ENCODE results near the gene ABCA7. TPM values are rescaled to one million over a fixed set of nuclear protein-coding genes. Genes with fewer than 3 reads are reported as not detected.

Gene ABCA7
- total and polyA plus RNA-seq, 2 of the 13 experiments (the other 11 are each of a cell fraction or from before 2014, with no cell fraction given), result 4.4 to 32.4 TPM

DNA sequence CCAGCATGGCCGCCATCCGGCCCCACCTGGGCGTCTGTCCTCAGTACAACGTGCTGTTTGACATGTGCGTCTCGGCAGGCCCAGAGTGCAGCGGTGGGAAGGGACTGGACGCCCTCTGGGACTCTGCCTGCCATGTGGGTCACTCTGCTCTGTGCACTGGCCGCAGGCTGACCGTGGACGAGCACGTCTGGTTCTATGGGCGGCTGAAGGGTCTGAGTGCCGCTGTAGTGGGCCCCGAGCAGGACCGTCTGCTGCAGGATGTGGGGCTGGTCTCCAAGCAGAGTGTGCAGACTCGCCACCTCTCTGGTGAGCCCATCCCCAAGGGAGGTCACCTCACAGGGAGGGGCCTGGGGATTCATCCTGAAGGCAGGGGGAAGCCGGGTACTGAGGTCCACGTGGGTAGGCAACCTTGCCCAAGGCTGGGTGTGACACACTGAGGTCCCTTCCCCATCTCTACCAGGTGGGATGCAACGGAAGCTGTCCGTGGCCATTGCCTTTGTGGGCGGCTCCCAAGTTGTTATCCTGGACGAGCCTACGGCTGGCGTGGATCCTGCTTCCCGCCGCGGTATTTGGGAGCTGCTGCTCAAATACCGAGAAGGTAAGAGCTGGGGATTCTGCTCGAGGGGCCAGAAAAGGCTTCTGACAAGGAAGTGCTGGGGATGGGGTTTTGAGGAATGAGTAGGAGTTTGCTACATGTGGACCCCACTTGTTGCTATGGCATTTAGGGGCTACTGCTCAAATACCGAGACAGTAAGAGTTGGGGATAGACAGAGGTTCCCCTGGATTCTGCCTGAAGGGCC lies 11.3 kb downstream of the ABCA7 start (continued):
- TF ChIP-seq, protein P1, sequence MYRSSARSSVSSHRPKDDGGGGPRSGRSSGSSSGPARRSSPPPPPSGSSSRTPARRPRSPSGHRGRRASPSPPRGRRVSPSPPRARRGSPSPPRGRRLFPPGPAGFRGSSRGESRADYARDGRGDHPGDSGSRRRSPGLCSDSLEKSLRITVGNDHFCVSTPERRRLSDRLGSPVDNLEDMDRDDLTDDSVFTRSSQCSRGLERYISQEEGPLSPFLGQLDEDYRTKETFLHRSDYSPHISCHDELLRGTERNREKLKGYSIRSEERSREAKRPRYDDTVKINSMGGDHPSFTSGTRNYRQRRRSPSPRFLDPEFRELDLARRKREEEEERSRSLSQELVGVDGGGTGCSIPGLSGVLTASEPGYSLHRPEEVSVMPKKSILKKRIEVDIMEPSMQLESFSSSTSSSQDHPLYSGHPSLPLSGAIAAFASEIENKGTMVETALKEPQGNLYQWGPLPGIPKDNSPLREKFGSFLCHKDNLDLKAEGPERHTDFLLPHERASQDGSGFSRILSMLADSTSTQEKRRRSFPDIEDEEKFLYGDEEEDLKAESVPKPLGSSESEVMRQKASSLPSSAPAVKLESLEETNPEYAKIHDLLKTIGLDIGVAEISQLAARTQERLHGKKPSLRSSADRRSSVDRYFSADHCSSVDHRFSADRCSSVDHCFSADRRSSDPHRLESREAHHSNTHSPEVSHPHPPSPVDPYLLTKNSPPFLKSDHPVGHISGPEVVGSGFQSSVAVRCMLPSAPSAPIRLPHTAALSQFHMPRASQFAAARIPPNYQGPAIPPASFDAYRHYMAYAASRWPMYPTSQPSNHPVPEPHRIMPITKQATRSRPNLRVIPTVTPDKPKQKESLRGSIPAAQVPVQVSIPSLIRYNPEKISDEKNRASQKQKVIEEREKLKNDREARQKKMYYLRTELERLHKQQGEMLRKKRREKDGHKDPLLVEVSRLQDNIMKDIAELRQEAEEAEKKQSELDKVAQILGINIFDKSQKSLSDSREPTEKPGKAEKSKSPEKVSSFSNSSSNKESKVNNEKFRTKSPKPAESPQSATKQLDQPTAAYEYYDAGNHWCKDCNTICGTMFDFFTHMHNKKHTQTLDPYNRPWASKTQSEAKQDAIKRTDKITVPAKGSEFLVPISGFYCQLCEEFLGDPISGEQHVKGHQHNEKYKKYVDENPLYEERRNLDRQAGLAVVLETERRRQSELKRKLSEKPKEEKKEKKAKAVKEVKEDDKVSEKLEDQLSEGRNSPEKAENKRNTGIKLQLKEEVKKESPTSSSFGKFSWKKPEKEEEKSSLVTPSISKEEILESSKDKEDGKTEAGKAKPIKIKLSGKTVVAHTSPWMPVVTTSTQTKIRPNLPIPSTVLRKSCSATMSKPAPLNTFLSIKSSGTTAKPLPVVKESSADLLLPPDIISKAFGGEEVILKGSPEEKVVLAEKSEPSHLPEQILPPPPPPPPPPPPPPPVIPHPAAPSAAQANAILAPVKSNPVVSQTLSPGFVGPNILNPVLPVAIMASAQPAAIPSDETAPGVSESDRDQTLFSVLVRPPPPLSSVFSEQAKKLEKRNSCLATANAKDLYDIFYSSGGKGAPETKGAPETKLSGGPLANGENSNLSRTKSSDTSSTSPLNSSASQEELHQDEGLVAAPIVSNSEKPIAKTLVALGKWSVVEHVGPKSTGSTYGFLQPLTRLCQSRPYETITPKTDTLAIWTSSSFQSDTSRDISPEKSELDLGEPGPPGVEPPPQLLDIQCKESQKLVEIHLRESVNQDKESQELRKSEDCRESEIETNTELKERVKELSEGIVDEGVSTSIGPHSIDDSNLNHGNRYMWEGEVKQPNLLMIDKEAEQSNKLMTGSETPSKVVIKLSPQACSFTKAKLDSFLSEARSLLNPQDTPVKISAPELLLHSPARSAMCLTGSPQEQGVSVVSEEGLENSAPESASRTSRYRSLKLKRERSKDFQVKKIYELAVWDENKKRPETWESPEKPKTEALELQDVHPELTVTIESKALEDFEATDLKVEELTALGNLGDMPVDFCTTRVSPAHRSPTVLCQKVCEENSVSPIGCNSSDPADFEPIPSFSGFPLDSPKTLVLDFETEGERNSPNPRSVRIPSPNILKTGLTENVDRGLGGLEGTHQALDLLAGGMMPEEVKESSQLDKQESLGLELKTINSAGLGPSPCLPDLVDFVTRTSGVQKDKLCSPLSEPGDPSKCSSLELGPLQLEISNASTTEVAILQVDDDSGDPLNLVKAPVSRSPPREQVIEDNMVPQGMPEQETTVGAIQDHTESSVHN (CRISPR knock-in tag; IDR thresholded peaks at IDR 0.05), result 0 out of 2 replicates have a peak, but pooled peaks have one; percentile 77
- TF ChIP-seq, protein P2, sequence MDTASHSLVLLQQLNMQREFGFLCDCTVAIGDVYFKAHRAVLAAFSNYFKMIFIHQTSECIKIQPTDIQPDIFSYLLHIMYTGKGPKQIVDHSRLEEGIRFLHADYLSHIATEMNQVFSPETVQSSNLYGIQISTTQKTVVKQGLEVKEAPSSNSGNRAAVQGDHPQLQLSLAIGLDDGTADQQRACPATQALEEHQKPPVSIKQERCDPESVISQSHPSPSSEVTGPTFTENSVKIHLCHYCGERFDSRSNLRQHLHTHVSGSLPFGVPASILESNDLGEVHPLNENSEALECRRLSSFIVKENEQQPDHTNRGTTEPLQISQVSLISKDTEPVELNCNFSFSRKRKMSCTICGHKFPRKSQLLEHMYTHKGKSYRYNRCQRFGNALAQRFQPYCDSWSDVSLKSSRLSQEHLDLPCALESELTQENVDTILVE (CRISPR knock-in tag; IDR thresholded peaks at IDR 0.05), result no peak
- TF ChIP-seq POLR2A (IDR thresholded peaks at IDR 0.05; ENCODE audit: insufficient read depth in 1 of 2, low read depth in 2 of 2, low read length in 2 of 2) (peak; percentile 34 to 86; a peak in 3 of 4 replicates), PCBP2 (optimal IDR thresholded peaks at IDR 0.05; ENCODE audit: low read depth, low read length, poor library complexity, severe bottlenecking) (no peak), ZMYM4 (CRISPR knock-in tag; IDR thresholded peaks at IDR 0.05) (no peak), MATR3 (CRISPR knock-in tag; IDR thresholded peaks at IDR 0.05) (no peak), RAD51 (IDR thresholded peaks at IDR 0.05; ENCODE audit: borderline replicate concordance) (no peak), FOSL2 (CRISPR knock-in tag; IDR thresholded peaks at IDR 0.05) (no peak; the same call in 1 of the 2 replicates), ZFP36 (IDR thresholded peaks at IDR 0.05; ENCODE audit: borderline replicate concordance, low read depth, low read length, partially characterized antibody) (no peak), SRF (IDR thresholded peaks at IDR 0.05; ENCODE audit: low read depth, low read length) (no peak), RELA (CRISPR knock-in tag; IDR thresholded peaks at IDR 0.05) (peak; percentile 56; the same call in 1 of the 2 replicates), NCOA2 (CRISPR knock-in tag; IDR thresholded peaks at IDR 0.05) (no peak), ZNF574 (CRISPR knock-in tag; IDR thresholded peaks at IDR 0.05) (peak; percentile 79), ATF7 (IDR thresholded peaks at IDR 0.05) (no peak), ATF7 (CRISPR knock-in tag; IDR thresholded peaks at IDR 0.05) (no peak), IRF2 (CRISPR knock-in tag; IDR thresholded peaks at IDR 0.05) (0 out of 2 replicates have a peak, but pooled peaks have one; percentile 47)
- TF ChIP-seq, protein P3, sequence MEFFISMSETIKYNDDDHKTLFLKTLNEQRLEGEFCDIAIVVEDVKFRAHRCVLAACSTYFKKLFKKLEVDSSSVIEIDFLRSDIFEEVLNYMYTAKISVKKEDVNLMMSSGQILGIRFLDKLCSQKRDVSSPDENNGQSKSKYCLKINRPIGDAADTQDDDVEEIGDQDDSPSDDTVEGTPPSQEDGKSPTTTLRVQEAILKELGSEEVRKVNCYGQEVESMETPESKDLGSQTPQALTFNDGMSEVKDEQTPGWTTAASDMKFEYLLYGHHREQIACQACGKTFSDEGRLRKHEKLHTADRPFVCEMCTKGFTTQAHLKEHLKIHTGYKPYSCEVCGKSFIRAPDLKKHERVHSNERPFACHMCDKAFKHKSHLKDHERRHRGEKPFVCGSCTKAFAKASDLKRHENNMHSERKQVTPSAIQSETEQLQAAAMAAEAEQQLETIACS (CRISPR knock-in tag; IDR thresholded peaks at IDR 0.05), result no peak

Measured in HepG2 (cell line).